Ovary (tissue), 3 donors: ENCODE data around the gene KRTAP4-4.
"Not testable (repeated sequence)": the region's sequence is repeated elsewhere in the genome, so short reads cannot be mapped to it uniquely, and the experiment has no call there.

Experiments used
- CTCF ChIP-seq, 3 donors: fragments of 450-650 bp in 2 of 3; fragments of 200-600 bp in 1 of 3; IDR thresholded peaks; one replicate each; pipeline versions ENCODE4 v1.5.1 to v1.8.0; 2016 to 2022; ENCODE audit warnings: antibody characterized with exemption in 3 of 3, mild to moderate bottlenecking in 1 of 3
- POLR2A ChIP-seq: fragments of 450-650 bp; IDR thresholded peaks from one replicate; pipeline ENCODE4 v1.6.1; 2017; ENCODE audit warnings: antibody characterized with exemption, mild to moderate bottlenecking, moderate library complexity
- donor health status: DM: no; HTN: no; CAD: no.

DNA sequence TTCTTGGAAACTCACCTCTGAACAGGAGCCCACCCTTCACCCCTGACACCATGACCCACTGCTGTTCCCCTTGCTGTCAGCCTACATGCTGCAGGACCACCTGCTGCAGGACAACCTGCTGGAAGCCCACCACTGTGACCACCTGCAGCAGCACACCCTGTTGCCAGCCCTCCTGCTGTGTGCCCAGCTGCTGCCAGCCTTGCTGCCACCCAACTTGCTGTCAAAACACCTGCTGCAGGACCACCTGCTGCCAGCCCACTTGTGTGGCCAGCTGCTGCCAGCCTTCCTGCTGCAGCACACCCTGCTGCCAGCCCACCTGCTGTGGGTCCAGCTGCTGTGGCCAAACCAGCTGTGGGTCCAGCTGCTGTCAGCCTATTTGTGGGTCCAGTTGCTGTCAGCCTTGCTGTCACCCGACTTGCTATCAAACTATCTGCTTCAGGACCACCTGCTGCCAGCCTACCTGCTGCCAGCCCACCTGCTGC is 29.3 kb upstream of the KRTAP4-4 start, which contains the start of gene KRTAP9-1:
- TF ChIP-seq POLR2A; CTCF (IDR thresholded peaks at IDR 0.05): not testable (repeated sequence)
